Mesenchymal stem cell (in vitro differentiated cells and primary cell): ENCODE measurements around the gene ZNF79.

Experiments
- DNase-seq: peaks from one replicate; pipeline ENCODE4 v3.0.0-alpha.2; 2013
- H2AFZ ChIP-seq: one replicate; pipeline ENCODE4 v1.6.1; 2013; ENCODE audit warnings: low read depth, mild to moderate bottlenecking, control low read depth, inconsistent platforms, low read length, moderate library complexity
- H2AK5ac ChIP-seq: 2 replicates; pipeline ENCODE4 v1.6.1; 2013; ENCODE audit warnings: low read length, moderate library complexity, mild to moderate bottlenecking, inconsistent platforms; ENCODE audit not compliant: severe bottlenecking
- H2BK120ac ChIP-seq: one replicate; pipeline ENCODE4 v1.6.1; 2013; ENCODE audit warnings: low read depth, mild to moderate bottlenecking, inconsistent platforms, low read length, moderate library complexity
- H2BK12ac ChIP-seq, 2 experiments: one replicate each; pipeline ENCODE4 v1.6.1; 2013; ENCODE audit warnings: inconsistent platforms in 2 of 2, low read length in 2 of 2, mild to moderate bottlenecking in 2 of 2, moderate library complexity in 2 of 2, control low read depth in 1 of 2
- H2BK15ac ChIP-seq: one replicate; pipeline ENCODE4 v1.6.1; 2013; ENCODE audit warnings: mild to moderate bottlenecking, low read depth, inconsistent platforms; ENCODE audit not compliant: poor library complexity, severe bottlenecking
- H2BK5ac ChIP-seq: 2 replicates; pipeline ENCODE4 v1.6.1; 2013; ENCODE audit warnings: low read depth, mild to moderate bottlenecking, low read length, control low read depth, inconsistent platforms; ENCODE audit not compliant: poor library complexity, severe bottlenecking
- H3K14ac ChIP-seq, 2 experiments: one replicate each; pipeline ENCODE4 v1.6.1; 2013; ENCODE audit warnings: inconsistent platforms in 2 of 2, low read length in 2 of 2, control low read depth in 1 of 2, mild to moderate bottlenecking in 1 of 2, moderate library complexity in 1 of 2
- H3K18ac ChIP-seq, 2 experiments: one replicate each; pipeline ENCODE4 v1.6.1; 2013; ENCODE audit warnings: inconsistent platforms in 2 of 2, low read length in 2 of 2, control low read depth in 1 of 2, low read depth in 1 of 2, mild to moderate bottlenecking in 1 of 2
- H3K23ac ChIP-seq, 2 experiments: one replicate each; pipeline ENCODE4 v1.6.1; 2013; ENCODE audit warnings: inconsistent platforms in 2 of 2, low read length in 2 of 2, mild to moderate bottlenecking in 2 of 2, moderate library complexity in 2 of 2, control low read depth in 1 of 2
- H3K27ac ChIP-seq: 2 replicates; pipeline ENCODE4 v1.5.1; 2013; ENCODE audit warnings: mild to moderate bottlenecking, moderate library complexity, low read length, control low read depth, inconsistent platforms; ENCODE audit not compliant: poor library complexity, severe bottlenecking
- H3K27me3 ChIP-seq, 2 experiments: 2 replicates each; pipeline versions ENCODE4 v1.6.1 to v1.7.0; 2013; ENCODE audit warnings: low read length in 2 of 2, mild to moderate bottlenecking in 2 of 2, moderate library complexity in 2 of 2, control low read depth in 1 of 2, inconsistent platforms in 1 of 2; ENCODE audit not compliant: control insufficient read depth in 1 of 2, insufficient read depth in 1 of 2
- H3K36me3 ChIP-seq, 2 experiments: 2 replicates each; pipeline versions ENCODE4 v1.6.1 to v1.7.0; 2013; ENCODE audit warnings: low read length in 2 of 2, control low read depth in 1 of 2, inconsistent platforms in 1 of 2, low read depth in 1 of 2, mild to moderate bottlenecking in 1 of 2; ENCODE audit not compliant: insufficient read depth in 2 of 2, control insufficient read depth in 1 of 2
- H3K4ac ChIP-seq, 2 experiments: one replicate each; pipeline ENCODE4 v1.6.1; 2013; ENCODE audit warnings: inconsistent platforms in 2 of 2, low read length in 2 of 2, mild to moderate bottlenecking in 2 of 2, moderate library complexity in 2 of 2, control low read depth in 1 of 2, low read depth in 1 of 2
- H3K4me1 ChIP-seq: 2 replicates; pipeline ENCODE4 v1.6.1; 2013; ENCODE audit warnings: low read depth, low read length, control low read depth; ENCODE audit not compliant: control insufficient read depth, insufficient read depth
- H3K4me2 ChIP-seq: 2 replicates; pipeline ENCODE4 v1.6.1; 2013; ENCODE audit warnings: low read length, mild to moderate bottlenecking, inconsistent platforms; ENCODE audit not compliant: poor library complexity, severe bottlenecking
- H3K4me3 ChIP-seq, 2 experiments: 2 replicates each; pipeline versions ENCODE4 v1.5.1 to v1.7.0; 2013; ENCODE audit warnings: low read length in 2 of 2, mild to moderate bottlenecking in 2 of 2, control low read depth in 1 of 2, low read depth in 1 of 2; ENCODE audit not compliant: insufficient read depth in 1 of 2
- H3K79me1 ChIP-seq: replicated peaks from 2 replicates; pipeline ENCODE4 v1.6.1; 2013; ENCODE audit warnings: mild to moderate bottlenecking, control low read depth, low read length, inconsistent platforms; ENCODE audit not compliant: poor library complexity, severe bottlenecking
- H3K9ac ChIP-seq: 2 replicates; pipeline ENCODE4 v1.7.0; 2013; ENCODE audit warnings: mild to moderate bottlenecking, low read length, moderate library complexity
- H3K9me3 ChIP-seq: 2 replicates; pipeline ENCODE4 v1.7.0; 2013; ENCODE audit warnings: mild to moderate bottlenecking, low read length; ENCODE audit not compliant: control insufficient read depth
- H4K8ac ChIP-seq: one replicate; pipeline ENCODE4 v1.6.1; 2013; ENCODE audit warnings: inconsistent platforms, mild to moderate bottlenecking, low read length, moderate library complexity
- H4K91ac ChIP-seq: one replicate; pipeline ENCODE4 v1.6.1; 2013; ENCODE audit warnings: mild to moderate bottlenecking, low read length, inconsistent platforms
- WGBS: methylation state at CpG from one replicate; pipeline ENCODE4 v1.1.7; 2013; ENCODE audit warnings: mixed read lengths; 5-methylcytosine and 5-hydroxymethylcytosine counted together

The ZNF79 gene

GRCh38 chr9:127446713-127447415 is 22.7 kb downstream of the ZNF79 start:
- Histone ChIP-seq H3K4ac (no peak overlapping the region), H2AFZ (no peak overlapping the region), H4K8ac (no peak overlapping the region), H3K27me3 (no peaks in the 10 kb centered on the region), H3K36me3 (peaks cover 67 to 78% of the 10 kb centered on the region in 2 experiments), H2BK15ac (no peak overlapping the region), H4K91ac (no peak overlapping the region), H2BK12ac (no peak overlapping the region), H3K18ac (no peak overlapping the region), H3K4me3 (no peak overlapping the region), H2AK5ac (no peak overlapping the region), H3K4me1 (peaks cover 4% of the 10 kb centered on the region), H3K14ac (no peak overlapping the region), H2BK5ac (no peak overlapping the region), H3K4me2 (no peak overlapping the region), H2BK120ac (no peak overlapping the region), H3K79me1 (peaks cover 2% of the 10 kb centered on the region), H3K23ac (no peak overlapping the region), H3K9me3 (peaks cover 22% of the 10 kb centered on the region), H3K9ac (no peak overlapping the region), H3K27ac (peak overlapping the region; percentile 10)
- DNase-seq: no peak
- WGBS: 100% methylated on average over 7 of the region's 7 CpGs

GRCh38 chr9:127447416-127448111 is 23.4 kb downstream of the ZNF79 start:
- DNase-seq: no peak
- Histone ChIP-seq H2BK120ac (no peak overlapping the region), H3K27me3 (no peaks in the 10 kb centered on the region), H3K9ac (no peak overlapping the region), H3K23ac (no peak overlapping the region), H3K9me3 (peaks cover 22% of the 10 kb centered on the region), H2AK5ac (no peak overlapping the region), H3K36me3 (peaks cover 62 to 74% of the 10 kb centered on the region in 2 experiments), H3K79me1 (peaks cover 5% of the 10 kb centered on the region), H2BK15ac (no peak overlapping the region), H3K4me1 (peaks cover 11% of the 10 kb centered on the region), H4K8ac (no peak overlapping the region), H2BK5ac (no peak overlapping the region), H3K18ac (no peak overlapping the region), H3K4ac (no peak overlapping the region), H3K27ac (no peak overlapping the region), H3K4me3 (no peak overlapping the region), H2BK12ac (no peak overlapping the region), H3K14ac (no peak overlapping the region), H4K91ac (no peak overlapping the region), H3K4me2 (peak overlapping the region; percentile 25), H2AFZ (no peak overlapping the region)
- WGBS: 86% methylated on average over 6 of the region's 7 CpGs

- 95% methylated on average over 8 of the region's 8 CpGs for WGBS
These were observed 24.1 kb downstream of the ZNF79 start for GRCh38 chr9:127448112-127448805.

More at GRCh38 chr9:127448112-127448805, 24.1 kb downstream of the ZNF79 start:
- Histone ChIP-seq H2BK5ac (no peak overlapping the region), H3K4me1 (peaks cover 14% of the 10 kb centered on the region), H3K4ac (no peak overlapping the region), H3K4me3 (peak overlapping the region; percentile 27 to 94), H4K8ac (no peak overlapping the region), H3K27me3 (no peaks in the 10 kb centered on the region), H3K18ac (no peak overlapping the region), H2AK5ac (no peak overlapping the region), H2AFZ (no peak overlapping the region), H2BK120ac (no peak overlapping the region), H3K36me3 (peaks cover 55 to 67% of the 10 kb centered on the region in 2 experiments), H3K23ac (no peak overlapping the region), H3K79me1 (peaks cover 5% of the 10 kb centered on the region), H3K9me3 (peaks cover 15% of the 10 kb centered on the region), H3K9ac (peak overlapping the region; percentile 97), H3K4me2 (peak overlapping the region; percentile 78), H2BK12ac (no peak overlapping the region), H4K91ac (no peak overlapping the region), H3K27ac (peak overlapping the region; percentile 36), H2BK15ac (no peak overlapping the region), H3K14ac (no peak overlapping the region)
- no peak for DNase-seq
